PC-3 (cell line): ENCODE data around the gene CLCC1. TPM values are rescaled to one million over a fixed set of nuclear protein-coding genes. Genes with fewer than 3 reads are reported as not detected.

Source experiments
- ATAC-seq: fragments of 200-7000 bp; cut with Tn5 transposase; 2 replicates; pipeline ENCODE4 v1.9.1; 2020; ENCODE audit warnings: mild to moderate bottlenecking, moderate library complexity
- BruUV-seq: library from RNA; stranded (reverse); fragments of 400-500 nt; replicated peaks from 2 replicates; lab custom pipeline; 2021; lab: Mats Ljungman, UMichigan
- CTCF ChIA-PET: fragments of 300-600 bp; sonication (Branson Sonifier 250); formaldehyde crosslinking; loops from one replicate; lab custom pipeline; 2022; ENCODE audit warnings: antibody characterized with exemption; lab: Charles Lee
- POLR2A ChIA-PET: fragments of 300-600 bp; sonication (Branson Sonifier 250); formaldehyde crosslinking; loops from one replicate; lab custom pipeline; 2022; ENCODE audit warnings: antibody characterized with exemption; ENCODE audit not compliant: unreplicated experiment; lab: Charles Lee
- DNase-seq: peaks from one replicate; pipeline ENCODE4 v3.0.0-alpha.2; 2015
- H2AFZ ChIP-seq: fragments of 300-600 bp; sonication (generic); 2 replicates; pipeline ENCODE4 v1.6.0; 2016; ENCODE audit warnings: antibody characterized with exemption, low read length
- H3F3A ChIP-seq: fragments of 300-600 bp; sonication (generic); one replicate; pipeline ENCODE4 v1.6.0; 2017; ENCODE audit warnings: antibody characterized with exemption, low read length, control low read depth, mild to moderate bottlenecking; ENCODE audit not compliant: unreplicated experiment
- H3K27ac ChIP-seq: fragments of 300-600 bp; sonication (generic); 2 replicates; pipeline ENCODE4 v1.5.1; 2016; ENCODE audit warnings: mild to moderate bottlenecking, low read length
- H3K27me3 ChIP-seq: fragments of 300-600 bp; sonication (generic); 2 replicates; pipeline ENCODE4 v1.6.1; 2016; ENCODE audit warnings: low read length, mixed read lengths
- H3K36me3 ChIP-seq: fragments of 300-600 bp; sonication (generic); 2 replicates; pipeline ENCODE4 v1.6.1; 2016; ENCODE audit warnings: low read depth, mixed run types, low read length, mixed read lengths
- H3K4me1 ChIP-seq: fragments of 300-600 bp; sonication (generic); 2 replicates; pipeline ENCODE4 v1.5.1; 2016; ENCODE audit warnings: low read length; ENCODE audit not compliant: insufficient read depth
- H3K4me2 ChIP-seq: fragments of 300-600 bp; sonication (generic); 2 replicates; pipeline ENCODE4 v1.6.0; 2016; ENCODE audit warnings: low read length
- H3K4me3 ChIP-seq: fragments of 300-600 bp; sonication (generic); 2 replicates; pipeline ENCODE4 v1.5.1; 2016; ENCODE audit warnings: mild to moderate bottlenecking, low read length, mixed read lengths
- H3K79me2 ChIP-seq: fragments of 300-600 bp; sonication (generic); 2 replicates; pipeline ENCODE4 v1.6.1; 2017; ENCODE audit warnings: low read length, mixed read lengths
- H3K9ac ChIP-seq: fragments of 300-600 bp; sonication (generic); 2 replicates; pipeline ENCODE4 v1.6.0; 2016; ENCODE audit warnings: mild to moderate bottlenecking, low read length
- H3K9me2 ChIP-seq: fragments of 300-600 bp; sonication (generic); replicated peaks from 2 replicates; pipeline ENCODE4 v1.6.1; 2016; ENCODE audit warnings: mixed run types, low read length, mixed read lengths
- H3K9me3 ChIP-seq: fragments of 300-600 bp; sonication (generic); 2 replicates; pipeline ENCODE4 v1.6.1; 2016; ENCODE audit warnings: low read length, mixed read lengths
- H4K20me1 ChIP-seq: fragments of 300-600 bp; sonication (generic); 2 replicates; pipeline ENCODE4 v1.6.1; 2016; ENCODE audit warnings: low read length, mixed read lengths
- EZH2 ChIP-seq: fragments of 300-600 bp; sonication (generic); IDR thresholded peaks from one replicate; pipeline ENCODE4 v1.6.1; 2017; ENCODE audit warnings: antibody characterized with exemption, mild to moderate bottlenecking, low read length; ENCODE audit not compliant: unreplicated experiment
- EZH2phosphoT487 ChIP-seq: fragments of 300-600 bp; sonication (generic); IDR thresholded peaks from 2 replicates; pipeline ENCODE4 v1.6.1; 2018; ENCODE audit warnings: mild to moderate bottlenecking, antibody characterized with exemption, low read length, borderline replicate concordance
- intact Hi-C: fragments of 100-400 bp; cut with micrococcal nuclease; formaldehyde crosslinking; loops from 2 replicates; pipeline ENCODE4 v1.9.0; 2023
- total RNA-seq: library from RNA; depleted of rRNA; stranded (reverse); fragments of >200 nt; gene quantifications from 2 replicates; pipeline ENCODE4 v1.2.3, GENCODE V29; 2014; rRNA removed
- TF ChIP-seq, protein P1 (sequence below): fragments of 300-600 bp; sonication (generic); conservative IDR thresholded peaks from 2 replicates; pipeline ENCODE4 v1.5.1; 2017; ENCODE audit warnings: antibody characterized with exemption, low read depth, mild to moderate bottlenecking, low read length

CLCC1 gene
- total RNA-seq, 1 experiment from 2014 or later, result 30.4 TPM

GRCh38 chr1:108925920-108926319 is 37.4 kb downstream of the CLCC1 start:
- Histone ChIP-seq H4K20me1 (0 out of 2 replicates have a peak, but pooled peaks cover 4% of the 10 kb centered on the region), H3K4me3 (no peak overlapping the region), H2AFZ (no peak overlapping the region), H3K36me3 (peaks cover 56% of the 10 kb centered on the region), H3K9ac (no peak overlapping the region), H3K9me3 (no peaks in the 10 kb centered on the region), H3K4me2 (no peak overlapping the region), H3F3A (no peaks in the 10 kb centered on the region), H3K9me2 (no peaks in the 10 kb centered on the region), H3K27me3 (no peaks in the 10 kb centered on the region), H3K4me1 (no peaks in the 10 kb centered on the region), H3K79me2 (no peaks in the 10 kb centered on the region), H3K27ac (no peak overlapping the region)
- TF ChIP-seq EZH2, result no peak
- TF ChIP-seq, protein P1, sequence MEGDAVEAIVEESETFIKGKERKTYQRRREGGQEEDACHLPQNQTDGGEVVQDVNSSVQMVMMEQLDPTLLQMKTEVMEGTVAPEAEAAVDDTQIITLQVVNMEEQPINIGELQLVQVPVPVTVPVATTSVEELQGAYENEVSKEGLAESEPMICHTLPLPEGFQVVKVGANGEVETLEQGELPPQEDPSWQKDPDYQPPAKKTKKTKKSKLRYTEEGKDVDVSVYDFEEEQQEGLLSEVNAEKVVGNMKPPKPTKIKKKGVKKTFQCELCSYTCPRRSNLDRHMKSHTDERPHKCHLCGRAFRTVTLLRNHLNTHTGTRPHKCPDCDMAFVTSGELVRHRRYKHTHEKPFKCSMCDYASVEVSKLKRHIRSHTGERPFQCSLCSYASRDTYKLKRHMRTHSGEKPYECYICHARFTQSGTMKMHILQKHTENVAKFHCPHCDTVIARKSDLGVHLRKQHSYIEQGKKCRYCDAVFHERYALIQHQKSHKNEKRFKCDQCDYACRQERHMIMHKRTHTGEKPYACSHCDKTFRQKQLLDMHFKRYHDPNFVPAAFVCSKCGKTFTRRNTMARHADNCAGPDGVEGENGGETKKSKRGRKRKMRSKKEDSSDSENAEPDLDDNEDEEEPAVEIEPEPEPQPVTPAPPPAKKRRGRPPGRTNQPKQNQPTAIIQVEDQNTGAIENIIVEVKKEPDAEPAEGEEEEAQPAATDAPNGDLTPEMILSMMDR, result no peak
- no peak for TF ChIP-seq EZH2phosphoT487
- ChIA-PET POLR2A (no interaction called here), CTCF (no interaction called here)
- intact Hi-C loops, result no loop called here
- DNase-seq (no peak), ATAC-seq (no peak)
- BruUV-seq, result no TSS peak

DNA sequence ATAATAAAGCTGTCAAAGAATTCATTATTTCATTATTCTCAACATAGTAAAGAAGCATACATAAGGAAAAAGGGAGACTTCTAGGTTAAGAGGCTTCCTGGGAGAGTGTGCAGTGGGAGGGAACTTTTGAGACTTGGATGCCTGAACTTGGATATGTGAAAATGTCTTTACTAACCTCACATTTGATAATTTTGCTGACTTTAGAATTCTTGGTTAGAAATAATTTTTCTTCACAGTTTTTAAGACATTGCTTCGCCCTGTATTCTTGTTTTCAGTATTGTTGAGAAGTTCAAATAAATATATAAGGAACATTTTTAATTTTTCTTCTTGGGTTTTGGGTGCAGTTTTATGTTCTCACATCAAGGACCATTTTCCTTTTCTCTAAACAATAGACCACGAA is 46.5 kb downstream of the CLCC1 start:
- no peaks in the 10 kb centered on the region for H3K79me2 ChIP-seq
- H3K4me1 ChIP-seq, result no peaks in the 10 kb centered on the region
- POLR2A ChIA-PET, result no interaction called here
- intact Hi-C loops, result no loop called here
- no peak overlapping the region for H3K27ac ChIP-seq
- TF ChIP-seq EZH2, result no peak
- no peak for TF ChIP-seq EZH2phosphoT487
- TF ChIP-seq, protein P1, result no peak
- H3K9me3 ChIP-seq, result no peaks in the 10 kb centered on the region
- no peaks in the 10 kb centered on the region for H3K27me3 ChIP-seq
- no peak for DNase-seq
- no peak overlapping the region for H3K4me3 ChIP-seq
- no peaks in the 10 kb centered on the region for H3F3A ChIP-seq
- ATAC-seq, result no peak
- H3K4me2 ChIP-seq, result no peak overlapping the region
- CTCF ChIA-PET, result no interaction called here
- H4K20me1 ChIP-seq, result no peaks in the 10 kb centered on the region
- no peak overlapping the region for H2AFZ ChIP-seq
- no peak overlapping the region for H3K9ac ChIP-seq
- peaks cover 3% of the 10 kb centered on the region; the same call in 1 of the 2 replicates for H3K36me3 ChIP-seq
- H3K9me2 ChIP-seq, result no peaks in the 10 kb centered on the region
- BruUV-seq, result no TSS peak

Other genes starting within 250 kb of the CLCC1 start
- 14.8 and 17.2 TPM in 2 replicates for gene STXBP3, start 216.8 kb downstream of the CLCC1 start, total RNA-seq
- gene AKNAD1, start 106.4 kb downstream of the CLCC1 start, total RNA-seq, result 0.07 and 1.8 TPM in 2 replicates
- 48.5 and 56.6 TPM in 2 replicates for gene GPSM2, start 86.5 kb downstream of the CLCC1 start, total RNA-seq
- 6.2 and 7.7 TPM in 2 replicates for gene WDR47, start 78.6 kb upstream of the CLCC1 start, total RNA-seq
- gene TAF13, start 112.5 kb upstream of the CLCC1 start, total RNA-seq, result 23.5 and 32.0 TPM in 2 replicates
- gene TMEM167B, start 127.3 kb upstream of the CLCC1 start, total RNA-seq, result 21.0 and 27.7 TPM in 2 replicates
- gene ELAPOR1, start 150.6 kb upstream of the CLCC1 start, total RNA-seq, result 0.35 and 0.80 TPM in 2 replicates